Ascending aorta (tissue), 2 donors: Measurements from ENCODE around the gene VPREB3. TPM values are rescaled to one million over a fixed set of nuclear protein-coding genes. Genes with fewer than 3 reads are reported as not detected.

Experiments
- DNase-seq, 2 donors: peaks; one replicate each; pipeline ENCODE4 v3.0.0-alpha.2; 2019; ENCODE audit warnings: low spot score in 2 of 2
- H3K27ac ChIP-seq, 2 donors: fragments of 200-600 bp; sonication (generic); one replicate each; pipeline ENCODE4 v1.5.1; 2016 to 2017; ENCODE audit warnings: mild to moderate bottlenecking in 1 of 2
- H3K27me3 ChIP-seq: fragments of 200-600 bp; sonication (generic); one replicate; pipeline ENCODE4 v1.5.1; 2017
- H3K36me3 ChIP-seq, 2 donors: fragments of 200-600 bp; sonication (generic); one replicate each; pipeline ENCODE4 v1.5.1; 2016
- H3K4me1 ChIP-seq, 2 donors: fragments of 200-600 bp; sonication (generic); one replicate each; pipeline ENCODE4 v1.5.1; 2016 to 2017; ENCODE audit warnings: mild to moderate bottlenecking in 1 of 2
- H3K4me3 ChIP-seq, 2 donors: fragments of 200-600 bp; sonication (generic); one replicate each; pipeline ENCODE4 v1.5.1; 2016 to 2017; ENCODE audit warnings: mild to moderate bottlenecking in 1 of 2
- H3K9me3 ChIP-seq, 2 donors: fragments of 200-600 bp; sonication (generic); one replicate each; pipeline ENCODE4 v1.5.1; 2016
- intact Hi-C: fragments of 100-400 bp; cut with DNase I; formaldehyde crosslinking; loops from one replicate; pipeline ENCODE4 v1.15.1; 2023
- total RNA-seq: library from RNA; depleted of rRNA; stranded (reverse); fragments of >200 nt; gene quantifications from one replicate; pipeline ENCODE4 v1.1.0, GENCODE V29; 2016
- TF ChIP-seq, protein P1 (sequence below), 3 experiments: fragments of 200-600 bp in 2 of 3; fragments of 450-650 bp in 1 of 3; sonication (generic) in 2 of 3; IDR thresholded peaks; one replicate each; pipeline ENCODE4 v1.5.1; 2016 to 2019; ENCODE audit warnings: antibody characterized with exemption in 3 of 3, mild to moderate bottlenecking in 1 of 3, moderate library complexity in 1 of 3

The VPREB3 gene
- total RNA-seq, 1 donor from 2014 or later = not detected

DNA sequence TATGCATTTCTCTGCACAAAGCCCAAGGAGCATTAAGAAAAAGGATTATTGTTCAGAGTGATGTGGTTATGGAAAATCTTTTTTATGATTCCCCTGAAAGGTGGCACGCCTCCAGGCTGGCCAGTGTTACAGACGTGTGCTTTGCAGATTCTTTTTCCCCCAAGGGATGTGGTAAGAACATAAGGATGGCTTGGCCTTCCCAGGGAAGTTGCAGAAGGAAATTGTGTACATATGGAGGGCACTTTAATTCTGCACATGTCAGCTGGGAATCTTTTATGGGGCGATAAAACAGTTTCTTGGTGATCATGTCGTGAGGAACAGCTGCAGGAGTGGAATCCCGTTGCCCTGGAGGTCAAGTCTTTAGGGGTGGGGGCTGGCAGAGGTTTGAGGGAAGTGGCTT, 42.2 kb upstream of the VPREB3 start:
- intact Hi-C loops = no loop called here
- no peak overlapping the region for H3K4me3 ChIP-seq
- H3K27ac ChIP-seq = no peak overlapping the region
- no peak for DNase-seq
- H3K36me3 ChIP-seq = peaks cover 50 to 76% of the 10 kb centered on the region in 2 donors
- no peaks in the 10 kb centered on the region for H3K9me3 ChIP-seq
- H3K4me1 ChIP-seq = no peaks in the 10 kb centered on the region
- TF ChIP-seq, protein P1, sequence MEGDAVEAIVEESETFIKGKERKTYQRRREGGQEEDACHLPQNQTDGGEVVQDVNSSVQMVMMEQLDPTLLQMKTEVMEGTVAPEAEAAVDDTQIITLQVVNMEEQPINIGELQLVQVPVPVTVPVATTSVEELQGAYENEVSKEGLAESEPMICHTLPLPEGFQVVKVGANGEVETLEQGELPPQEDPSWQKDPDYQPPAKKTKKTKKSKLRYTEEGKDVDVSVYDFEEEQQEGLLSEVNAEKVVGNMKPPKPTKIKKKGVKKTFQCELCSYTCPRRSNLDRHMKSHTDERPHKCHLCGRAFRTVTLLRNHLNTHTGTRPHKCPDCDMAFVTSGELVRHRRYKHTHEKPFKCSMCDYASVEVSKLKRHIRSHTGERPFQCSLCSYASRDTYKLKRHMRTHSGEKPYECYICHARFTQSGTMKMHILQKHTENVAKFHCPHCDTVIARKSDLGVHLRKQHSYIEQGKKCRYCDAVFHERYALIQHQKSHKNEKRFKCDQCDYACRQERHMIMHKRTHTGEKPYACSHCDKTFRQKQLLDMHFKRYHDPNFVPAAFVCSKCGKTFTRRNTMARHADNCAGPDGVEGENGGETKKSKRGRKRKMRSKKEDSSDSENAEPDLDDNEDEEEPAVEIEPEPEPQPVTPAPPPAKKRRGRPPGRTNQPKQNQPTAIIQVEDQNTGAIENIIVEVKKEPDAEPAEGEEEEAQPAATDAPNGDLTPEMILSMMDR (IDR thresholded peaks at IDR 0.05) = no peak
- no peaks in the 10 kb centered on the region for H3K27me3 ChIP-seq

DNA sequence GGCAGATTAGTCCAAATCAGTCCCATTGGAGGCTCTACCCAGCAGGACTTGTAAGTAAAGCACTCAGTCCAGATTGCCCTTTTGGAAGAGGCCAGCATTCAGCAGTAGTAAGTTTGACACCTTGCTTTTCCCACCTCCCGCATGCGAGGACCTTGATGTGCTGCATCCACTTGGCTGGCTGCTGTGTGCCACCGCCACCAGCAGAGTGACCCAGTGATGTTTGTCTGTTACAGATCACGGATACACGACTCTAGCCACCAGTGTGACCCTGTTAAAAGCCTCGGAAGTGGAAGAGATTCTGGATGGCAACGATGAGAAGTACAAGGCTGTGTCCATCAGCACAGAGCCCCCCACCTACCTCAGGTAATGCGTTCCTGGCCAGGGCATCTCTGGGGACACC, 39.1 kb upstream of the VPREB3 start:
- no peak overlapping the region for H3K4me3 ChIP-seq
- intact Hi-C loops = no loop called here
- TF ChIP-seq, protein P1 (IDR thresholded peaks at IDR 0.05) = no peak
- H3K27me3 ChIP-seq = no peaks in the 10 kb centered on the region
- H3K9me3 ChIP-seq = no peaks in the 10 kb centered on the region
- H3K27ac ChIP-seq = no peak overlapping the region
- no peak for DNase-seq
- peaks cover 30 to 53% of the 10 kb centered on the region in 2 donors for H3K36me3 ChIP-seq
- peaks cover 0 to under 1% of the 10 kb centered on the region in 2 donors for H3K4me1 ChIP-seq

DNA sequence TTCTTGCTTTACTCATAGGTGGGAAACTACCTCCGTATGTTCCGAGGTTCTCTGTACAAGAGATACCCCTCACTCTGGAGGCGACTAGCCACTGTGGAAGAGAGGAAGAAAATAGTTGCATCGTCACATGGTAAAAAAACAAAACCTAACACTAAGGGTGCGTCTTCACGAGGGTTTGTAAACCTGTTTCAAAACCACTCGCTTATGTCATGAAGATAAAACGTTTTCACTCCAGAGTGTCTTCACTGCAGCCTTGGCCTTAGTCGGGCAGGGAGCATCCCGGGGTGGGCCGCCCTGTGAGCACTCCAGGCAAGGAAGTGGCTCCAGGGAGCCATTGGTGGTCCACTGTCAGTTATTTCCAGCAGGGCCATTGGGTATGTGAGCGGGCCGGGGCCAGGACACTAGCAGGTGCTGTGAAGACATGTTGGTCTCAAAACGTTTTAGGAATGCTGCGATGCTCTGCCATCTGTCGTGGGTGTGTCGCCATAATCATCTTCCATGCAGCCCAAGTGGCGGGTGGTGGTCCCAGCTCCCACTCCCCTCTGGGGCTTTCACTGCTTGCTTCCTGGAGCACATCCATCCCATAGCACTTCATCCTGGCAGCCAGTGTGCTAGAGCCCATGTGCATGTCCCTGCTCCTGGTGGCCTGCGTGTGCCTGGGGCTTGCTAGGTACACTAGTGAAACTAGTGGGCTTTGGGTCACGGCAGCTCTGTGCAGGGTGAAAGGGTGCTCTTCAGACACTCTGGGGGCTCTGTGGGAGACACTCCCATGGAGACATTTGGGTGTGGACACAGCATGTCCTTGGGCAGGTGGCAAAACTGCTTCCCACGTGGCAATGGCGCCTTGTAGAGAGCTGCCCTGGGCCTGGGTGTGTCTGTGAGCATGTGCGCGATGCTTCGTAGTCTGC, 37.8 kb upstream of the VPREB3 start:
- intact Hi-C loops = no loop called here
- Histone ChIP-seq H3K4me3 (no peak overlapping the region), H3K36me3 (peaks cover 30 to 47% of the 10 kb centered on the region in 2 donors), H3K27me3 (no peaks in the 10 kb centered on the region), H3K27ac (no peak overlapping the region), H3K4me1 (peaks cover 0 to 4% of the 10 kb centered on the region in 2 donors), H3K9me3 (no peaks in the 10 kb centered on the region)
- TF ChIP-seq, protein P1 (IDR thresholded peaks at IDR 0.05) = no peak
- DNase-seq = no peak

DNA sequence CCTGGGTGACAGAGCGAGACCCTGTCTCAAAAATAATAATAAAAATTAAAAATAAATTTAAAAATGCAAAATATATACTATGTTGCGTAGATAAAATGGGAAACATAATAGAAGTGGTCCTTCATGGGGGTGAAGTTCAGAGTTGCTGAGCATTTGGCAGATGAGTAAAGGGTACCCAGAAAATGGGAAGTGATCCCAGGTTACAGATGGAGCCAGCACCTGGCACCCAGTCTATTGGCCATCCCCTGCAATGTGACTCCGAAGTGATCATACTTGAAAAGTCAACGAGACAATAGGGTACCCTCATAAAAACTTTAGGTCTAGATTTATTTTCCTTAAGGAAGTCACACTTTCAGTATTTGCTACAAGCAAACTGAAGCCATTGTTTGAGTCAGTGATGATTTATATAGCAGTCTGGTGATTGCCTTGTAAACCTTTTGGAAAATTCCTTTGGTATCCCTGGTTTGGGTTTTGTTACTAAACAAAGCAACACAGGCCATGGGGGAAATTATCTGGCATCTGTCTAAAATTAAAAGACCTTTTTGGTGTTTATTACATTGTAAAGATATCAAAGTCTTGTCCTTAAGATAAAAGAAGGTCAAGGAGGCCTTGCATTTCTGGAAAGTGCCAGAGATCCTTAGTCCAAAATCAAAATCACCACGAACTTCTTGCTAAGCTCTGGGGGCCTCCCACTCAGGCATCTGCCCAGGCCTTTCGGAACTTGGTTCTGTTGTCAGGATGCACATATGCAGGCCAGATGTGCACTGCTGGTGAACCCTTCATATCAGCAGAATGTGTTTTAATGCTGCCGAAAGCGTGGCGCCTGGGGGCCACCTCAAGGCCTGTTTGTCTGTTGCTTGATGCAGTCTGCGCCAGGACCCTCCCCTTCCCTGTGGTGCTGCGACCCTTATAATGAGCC, 36.9 kb upstream of the VPREB3 start:
- intact Hi-C loops = no loop called here
- Histone ChIP-seq H3K4me3 (no peak overlapping the region), H3K36me3 (peaks cover 26 to 40% of the 10 kb centered on the region in 2 donors), H3K27ac (no peak overlapping the region), H3K9me3 (no peaks in the 10 kb centered on the region), H3K27me3 (no peaks in the 10 kb centered on the region), H3K4me1 (peaks cover 4 to 9% of the 10 kb centered on the region in 2 donors)
- DNase-seq = no peak
- TF ChIP-seq, protein P1 (IDR thresholded peaks at IDR 0.05) = no peak

DNA sequence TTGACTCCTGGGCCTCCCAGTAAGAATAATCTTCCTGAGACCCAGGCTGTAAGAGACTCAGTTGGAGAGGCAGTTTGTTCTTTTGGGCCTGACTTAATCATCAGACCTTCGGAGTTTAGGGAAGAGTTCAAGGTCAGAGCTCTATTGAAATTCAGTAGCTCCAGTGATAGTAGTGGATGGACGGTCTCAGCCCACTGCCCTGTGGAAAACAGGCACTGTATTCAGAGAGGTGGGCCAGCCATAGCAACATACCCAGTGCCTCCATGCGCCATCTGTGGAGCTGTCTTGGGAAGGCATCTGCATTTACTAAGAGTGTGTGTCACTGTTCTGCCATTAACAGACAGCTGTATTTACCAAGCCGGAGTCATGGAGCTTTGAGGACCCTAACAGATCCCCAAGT, 35.4 kb upstream of the VPREB3 start:
- no peak for DNase-seq

More for the DNA sequence above, 35.4 kb upstream of the VPREB3 start:
- TF ChIP-seq, protein P1 (IDR thresholded peaks at IDR 0.05) = no peak
- H3K4me1 ChIP-seq = peaks cover 4 to 10% of the 10 kb centered on the region in 2 donors
- peaks cover 14 to 31% of the 10 kb centered on the region in 2 donors for H3K36me3 ChIP-seq
- intact Hi-C loops = loop anchor here (2.0 kb wide), 1 partner anchor 17 kb away; the partner anchor contains the start of gene MMP11
- no peak overlapping the region for H3K4me3 ChIP-seq
- no peaks in the 10 kb centered on the region for H3K27me3 ChIP-seq
- H3K9me3 ChIP-seq = no peaks in the 10 kb centered on the region
- no peak overlapping the region for H3K27ac ChIP-seq
